ENCODE measurements around the gene VWA5A.
A peak's percentile ranks its signal among the peaks of the same experiment; 100 is the strongest.
"Not testable (repeated sequence)": the region's sequence is repeated elsewhere in the genome, so short reads cannot be mapped to it uniquely, and the experiment has no call there.

The VWA5A gene

DNA sequence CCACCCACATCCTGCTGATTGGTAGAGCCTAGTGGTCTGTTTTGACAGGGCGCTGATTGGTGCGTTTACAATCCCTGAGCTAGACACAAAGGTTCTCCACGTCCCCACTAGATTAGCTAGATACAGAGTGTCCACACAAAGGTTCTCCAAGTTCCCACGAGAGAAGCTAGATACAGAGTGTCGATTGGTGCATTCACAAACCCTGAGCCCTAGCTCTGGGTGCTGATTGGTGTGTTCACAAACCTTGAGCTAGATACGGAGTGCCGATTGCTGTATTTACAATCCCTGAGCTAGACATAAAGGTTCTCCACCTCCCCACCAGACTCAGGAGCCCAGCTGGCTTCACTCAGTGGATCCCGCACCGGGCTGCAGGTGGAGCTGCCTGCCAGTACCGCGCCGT is 55.1 kb downstream of the VWA5A start:
- DNase-seq (ENCODE audit: low spot score), result not testable (repeated sequence)

DNA sequence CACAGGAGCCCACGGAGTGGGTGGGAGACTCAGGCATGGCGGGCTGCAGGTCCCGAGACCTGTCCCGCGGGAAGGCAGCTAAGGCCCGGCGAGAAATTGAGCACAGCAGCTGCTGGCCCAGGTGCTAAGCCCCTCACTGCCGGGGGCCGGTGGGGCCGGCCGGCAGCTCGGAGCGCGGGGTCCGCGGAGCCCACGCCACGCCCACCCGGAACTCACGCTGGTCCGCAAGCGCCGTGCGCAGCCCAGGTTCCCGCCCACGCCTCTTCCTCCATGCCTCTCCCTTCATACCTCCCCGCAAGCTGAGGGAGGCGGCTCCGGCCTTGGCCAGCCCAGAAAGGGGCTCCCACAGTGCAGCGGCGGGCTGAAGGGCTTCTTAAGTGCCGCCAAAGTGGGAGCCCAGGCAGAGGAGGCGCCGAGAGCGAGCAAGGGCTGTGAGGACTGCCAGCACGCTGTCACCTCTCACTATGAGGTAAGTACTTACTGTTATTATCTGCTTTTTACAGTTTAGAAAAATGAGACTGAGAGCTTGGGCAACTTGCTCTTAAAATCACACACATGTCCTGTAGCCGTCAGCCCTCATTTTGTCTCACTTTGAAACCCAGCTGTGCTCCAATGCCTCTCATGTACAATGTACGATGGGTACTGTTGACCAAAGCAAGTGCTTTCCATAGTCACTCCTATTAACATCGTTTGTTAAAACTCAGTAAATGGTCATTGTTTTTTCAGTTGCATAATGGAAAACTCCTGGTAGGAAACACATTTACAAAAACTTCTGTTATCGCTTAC is 55.7 kb downstream of the VWA5A start:
- DNase-seq (ENCODE audit: low spot score), result no peak

DNA sequence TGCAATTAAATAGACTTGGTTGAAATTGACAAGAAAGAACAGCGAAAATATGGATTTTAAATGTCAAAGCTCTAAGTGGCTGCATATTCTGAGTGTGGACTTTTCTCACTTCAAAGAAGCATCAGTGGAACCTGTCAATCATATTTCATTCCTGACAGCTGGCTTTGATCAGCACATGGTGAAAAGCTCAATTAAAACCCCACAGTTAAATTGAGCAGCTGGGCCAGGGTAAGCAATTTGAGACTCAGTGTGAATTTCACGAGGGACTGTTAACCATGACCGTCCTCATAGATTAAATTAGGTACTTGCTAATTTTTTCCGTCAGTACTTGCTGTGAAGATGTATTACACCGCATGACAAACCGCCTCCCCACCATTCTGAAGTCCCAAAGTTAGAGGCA is 56.9 kb downstream of the VWA5A start:
- DNase-seq (ENCODE audit: low spot score), result no peak

DNA sequence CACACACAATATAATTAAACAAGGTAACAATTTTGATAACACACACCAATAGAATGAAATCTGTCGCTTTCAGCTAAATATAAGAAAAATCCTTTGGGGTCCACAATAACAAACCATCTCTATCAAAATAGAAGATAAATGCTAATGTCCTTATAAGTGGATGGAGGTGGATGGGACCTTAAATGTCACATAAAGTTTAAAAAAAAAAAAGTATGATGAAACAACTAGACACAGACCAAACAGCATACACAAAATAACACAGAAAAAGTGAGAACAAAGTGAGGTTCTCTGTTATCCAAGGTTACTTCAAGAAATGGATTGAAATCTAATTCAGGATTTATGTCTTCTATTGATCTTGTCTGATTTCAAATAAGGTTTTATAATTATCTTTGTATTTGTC is 57.3 kb downstream of the VWA5A start:
- DNase-seq (ENCODE audit: low spot score), result no peak

DNA sequence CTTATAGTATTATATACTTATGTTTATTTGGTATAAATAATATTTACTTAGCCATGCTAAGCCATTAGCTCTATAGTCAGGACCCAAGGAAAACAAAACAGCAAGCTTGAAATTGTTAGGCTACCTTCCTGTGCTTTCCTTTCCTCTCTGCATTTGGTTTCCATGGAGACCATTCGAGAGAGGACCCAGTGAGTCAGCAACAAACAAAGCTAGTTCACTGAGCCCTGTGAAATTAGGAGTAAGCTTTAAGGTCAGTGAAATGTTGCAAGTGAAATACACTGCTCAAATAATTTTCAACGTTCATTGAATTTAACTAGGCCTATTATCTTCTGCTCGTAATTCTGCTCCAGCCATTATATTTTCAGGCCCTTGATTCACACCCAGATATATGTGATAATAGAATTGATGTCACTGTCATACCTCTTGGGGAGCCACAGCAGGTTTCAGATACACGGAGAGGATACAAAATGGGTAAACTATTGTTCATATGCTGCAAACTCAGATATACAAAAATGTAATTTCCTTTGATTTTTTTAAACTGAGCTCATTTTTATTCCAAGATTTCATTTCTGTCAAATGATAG is 58.8 kb downstream of the VWA5A start:
- no peak for DNase-seq (ENCODE audit: low spot score)

DNA sequence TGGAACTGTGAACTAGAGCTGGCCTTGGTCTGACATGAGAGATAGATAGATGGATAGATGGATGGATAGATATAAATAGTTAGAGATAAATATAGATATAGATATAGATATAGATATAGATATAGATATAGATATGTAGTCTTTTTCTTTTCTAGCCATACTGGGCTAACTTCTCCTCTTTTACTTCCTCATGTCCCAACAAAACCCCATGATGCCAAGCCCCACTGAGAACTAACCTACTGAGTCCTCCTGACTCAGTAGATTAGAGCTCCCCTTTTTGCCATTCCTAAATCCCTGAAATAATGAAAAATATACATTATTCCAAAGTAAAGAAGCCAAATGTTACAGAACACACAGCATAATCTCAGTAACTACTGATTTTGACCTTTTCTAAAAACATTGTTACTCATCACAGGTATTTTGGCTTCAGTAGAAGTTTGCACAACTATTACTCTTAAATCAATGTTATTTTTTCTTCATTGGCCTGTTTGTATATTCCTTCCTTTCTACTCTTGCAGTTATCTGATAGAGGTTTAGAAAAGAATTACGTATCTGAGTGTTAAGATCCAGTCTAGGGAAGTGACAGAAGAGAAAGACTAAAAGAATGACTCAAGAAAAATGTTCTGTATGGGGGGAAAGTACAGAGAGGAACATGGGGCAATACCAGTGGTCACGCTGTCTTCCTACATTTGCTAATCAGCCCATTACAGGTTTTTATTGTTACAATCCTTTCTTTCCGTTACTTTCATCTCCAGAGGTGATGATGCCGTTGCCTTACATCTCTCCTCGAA is 61.9 kb downstream of the VWA5A start:
- no peak for DNase-seq (ENCODE audit: low spot score)

DNA sequence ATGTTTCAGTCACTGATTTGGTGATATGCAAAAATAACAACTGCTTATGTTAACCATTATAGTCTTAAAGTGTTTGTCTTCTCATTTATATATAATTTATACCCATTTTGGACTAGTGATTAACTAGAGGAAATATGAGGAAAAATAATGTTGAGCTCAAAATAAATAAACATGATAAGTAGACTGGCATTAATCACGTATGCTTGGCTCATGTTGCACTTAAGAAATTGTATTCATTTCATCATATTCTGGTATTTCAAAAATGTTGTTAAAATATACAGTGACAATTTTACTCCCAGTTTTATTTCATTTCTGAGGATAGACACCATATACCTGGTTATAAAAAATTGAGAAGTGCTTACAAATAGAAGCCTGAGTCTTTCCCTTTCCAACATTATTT is 64.1 kb downstream of the VWA5A start:
- DNase-seq (ENCODE audit: low spot score), result no peak

DNA sequence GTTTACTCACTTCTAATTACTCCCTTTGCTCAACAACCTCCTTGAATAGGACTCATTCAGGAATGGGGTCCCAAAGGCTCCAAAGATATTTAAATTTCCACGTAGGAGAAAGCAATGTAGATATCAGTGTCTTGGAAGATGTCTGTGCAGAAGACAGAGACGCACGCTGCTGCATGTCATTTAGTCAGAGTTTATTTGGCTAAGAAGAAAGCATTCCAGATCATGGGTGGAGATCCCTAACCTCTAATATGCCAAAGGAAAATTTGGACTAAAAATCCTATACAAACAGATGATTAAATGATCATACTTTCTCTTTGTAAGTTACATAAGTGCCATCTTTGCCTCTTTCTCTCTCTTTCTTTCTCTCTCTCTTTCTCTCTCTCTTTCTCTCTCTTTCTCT is 67.8 kb downstream of the VWA5A start, which contains the start of gene OR10D3:
TSS of gene OR10D3 (plus strand) at position 278 of the 400 bp plus-strand sequence. CDS start 1,925 bp downstream, outside the sequence.
- no peak for DNase-seq (ENCODE audit: low spot score)

DNA sequence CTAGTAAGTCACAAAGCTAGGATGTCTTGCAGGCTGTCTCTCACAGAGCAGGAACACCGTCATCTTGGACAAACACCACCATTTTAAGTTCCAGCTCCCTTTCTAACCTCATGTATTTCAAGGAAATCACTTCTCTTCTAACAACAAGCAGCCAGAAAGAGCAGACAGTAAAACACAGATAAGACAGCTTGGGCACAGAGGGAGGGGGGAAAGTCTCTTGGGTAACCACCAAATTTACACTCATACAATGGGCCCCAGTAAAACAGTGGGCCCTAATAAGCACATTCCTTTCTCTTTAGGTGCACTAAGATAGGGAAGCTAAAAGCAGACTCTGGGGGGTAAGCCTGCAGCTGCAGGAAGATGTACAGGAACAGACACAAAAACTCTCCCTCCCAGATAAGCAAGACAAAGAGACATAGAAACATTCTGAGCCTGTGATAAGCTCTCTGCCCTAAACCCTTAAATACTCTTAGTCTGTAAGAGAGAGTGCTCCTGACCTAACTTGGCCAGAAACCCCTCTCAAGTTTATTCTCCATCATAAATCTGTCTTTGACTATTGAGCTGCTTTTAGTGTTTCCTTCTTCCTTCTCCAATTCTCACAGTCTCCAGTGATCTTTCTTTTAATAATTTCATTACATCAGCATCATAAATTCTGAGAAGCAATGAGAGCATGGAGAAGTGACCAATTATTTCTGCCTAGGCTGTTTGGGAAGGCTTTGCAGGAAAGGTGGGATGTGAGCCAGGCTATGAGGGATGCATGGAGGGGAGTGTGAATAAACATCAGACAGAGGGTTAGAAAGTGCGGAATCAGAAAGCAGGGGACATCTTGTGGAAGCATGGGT is 75.3 kb downstream of the VWA5A start:
- no peak for DNase-seq (ENCODE audit: low spot score)

DNA sequence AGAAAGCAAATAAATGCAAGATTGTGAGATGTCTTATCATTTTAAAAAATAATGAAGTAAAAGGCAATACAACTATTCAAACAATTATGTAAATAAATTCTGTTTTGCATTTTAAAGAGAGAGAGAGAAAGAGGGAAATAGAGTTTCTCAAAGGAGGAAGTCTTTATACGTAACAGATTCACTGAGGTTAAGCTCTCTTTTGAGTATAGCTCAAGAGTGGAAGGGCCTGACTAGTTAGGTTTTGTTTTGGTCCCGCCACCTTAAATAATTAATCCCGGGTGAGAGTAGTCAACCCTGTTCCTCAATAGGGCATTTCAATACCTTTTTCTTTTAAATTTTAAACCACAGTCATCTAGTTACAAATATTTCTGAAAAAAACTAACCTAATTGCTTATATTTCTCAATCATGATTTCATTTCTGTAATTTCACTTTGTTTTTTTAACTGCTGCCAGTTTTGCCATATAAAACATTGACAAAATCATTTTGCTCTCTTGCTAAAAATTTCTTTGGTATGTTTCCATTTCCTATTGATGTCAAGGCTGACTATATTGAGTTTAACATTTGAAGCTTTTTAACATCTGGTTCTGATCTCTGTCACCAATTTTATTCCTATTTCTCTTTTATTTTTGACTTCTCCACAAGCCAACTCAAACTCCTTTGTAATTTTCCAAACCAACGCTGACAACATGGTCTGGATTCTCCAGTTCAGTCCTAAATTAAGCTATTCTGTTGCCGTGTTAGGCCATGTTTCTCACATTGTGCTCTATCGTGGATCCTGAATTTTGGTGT is 78.2 kb downstream of the VWA5A start:
- DNase-seq (ENCODE audit: low spot score), result no peak

DNA sequence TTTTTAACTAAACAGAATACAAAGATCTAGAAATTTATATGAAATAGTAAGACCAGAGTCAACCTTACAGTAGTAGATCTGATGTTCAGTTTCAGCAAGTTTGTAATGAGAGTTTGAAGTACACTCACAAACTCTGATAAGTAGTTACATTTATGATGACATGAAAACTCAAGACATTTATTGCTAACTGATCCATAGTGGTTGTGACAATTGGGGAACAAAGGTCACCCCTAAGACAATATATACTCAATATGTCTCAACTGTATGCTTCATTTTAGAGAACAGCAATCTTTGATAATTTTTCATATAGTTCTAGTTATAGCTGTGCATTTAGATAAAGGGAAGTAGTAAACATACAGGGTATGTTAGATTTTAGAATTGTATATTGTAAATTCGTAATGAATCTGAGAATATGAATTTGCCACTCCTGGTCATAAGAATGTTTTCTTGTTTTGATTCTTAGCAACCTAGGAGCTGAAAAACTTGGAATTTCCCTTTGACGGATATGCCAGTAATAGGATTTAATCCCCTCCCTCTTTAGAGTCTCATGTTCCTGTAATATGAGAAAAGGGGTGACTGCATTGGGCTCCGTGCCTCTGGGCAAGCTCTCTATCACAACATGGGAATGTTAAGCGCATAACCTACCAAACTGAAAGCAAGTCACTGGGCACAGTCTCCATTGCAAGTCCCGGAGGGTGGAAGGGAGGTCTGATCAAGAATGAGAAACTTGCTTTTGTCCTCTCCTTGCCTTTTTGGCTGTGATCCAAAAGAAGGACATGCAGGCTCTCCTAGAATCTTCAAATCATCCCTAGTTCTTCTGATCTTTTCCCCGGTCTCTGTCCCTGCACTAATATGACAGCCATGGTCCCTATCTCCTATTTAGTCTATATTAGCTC is 79.3 kb downstream of the VWA5A start:
- DNase-seq (ENCODE audit: low spot score), result no peak

DNA sequence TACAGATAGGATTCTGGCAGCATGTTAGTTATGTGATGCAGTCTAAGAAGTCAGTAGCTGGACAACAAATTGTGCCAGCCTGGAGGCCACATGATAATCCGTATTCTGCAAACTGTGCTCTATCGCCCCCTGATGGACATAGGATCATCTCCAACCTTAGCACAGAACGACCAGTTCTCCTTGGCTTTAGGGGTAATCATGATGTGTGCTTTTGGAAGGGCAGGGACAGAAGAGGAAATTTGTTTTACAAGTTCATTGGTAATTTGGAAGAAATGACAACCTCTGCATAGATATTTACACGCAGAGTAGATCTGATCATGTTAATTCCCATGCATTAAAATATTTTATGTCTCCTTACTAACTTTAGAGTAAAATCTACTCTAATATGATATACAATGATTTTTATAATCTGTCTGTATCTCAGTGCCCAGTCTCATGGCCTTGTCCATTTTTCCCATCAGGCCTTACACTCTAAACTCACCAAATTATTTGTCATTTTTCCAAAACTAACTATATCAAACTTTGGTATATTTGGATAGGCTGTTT is 80.0 kb downstream of the VWA5A start:
- DNase-seq (ENCODE audit: low spot score), result peak; percentile 39

Data from cerebellar cortex (tissue), 1 donor.